HG03103 (cell line): Measurements from ENCODE around the gene RREB1.

Experiments
- ATAC-seq: cut with Tn5 transposase; IDR thresholded peaks from one replicate; pipeline ENCODE4 v1.9.1; 2021; ENCODE audit warnings: low read depth; ENCODE audit not compliant: unreplicated experiment

The RREB1 gene

DNA sequence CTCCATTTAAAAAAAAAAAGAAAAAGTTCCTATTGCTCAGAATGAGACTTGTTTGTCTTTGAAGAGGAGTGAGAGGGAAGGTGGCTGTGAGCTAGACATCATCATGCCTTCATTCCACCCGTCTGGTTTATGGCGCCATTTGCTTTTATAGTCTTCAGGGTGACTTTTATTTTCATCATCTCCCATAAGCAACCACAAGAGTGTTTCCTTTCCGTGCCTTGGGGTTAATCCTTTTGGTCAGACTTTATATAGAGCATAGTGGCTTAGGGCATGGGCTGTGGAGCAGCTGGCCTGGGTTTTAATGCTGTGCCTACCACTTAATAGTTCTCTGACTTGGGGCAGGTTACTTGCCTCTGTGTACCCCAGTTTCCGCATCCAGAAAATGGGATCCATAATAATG is 77.8 kb downstream of the RREB1 start:
- ATAC-seq: no peak

DNA sequence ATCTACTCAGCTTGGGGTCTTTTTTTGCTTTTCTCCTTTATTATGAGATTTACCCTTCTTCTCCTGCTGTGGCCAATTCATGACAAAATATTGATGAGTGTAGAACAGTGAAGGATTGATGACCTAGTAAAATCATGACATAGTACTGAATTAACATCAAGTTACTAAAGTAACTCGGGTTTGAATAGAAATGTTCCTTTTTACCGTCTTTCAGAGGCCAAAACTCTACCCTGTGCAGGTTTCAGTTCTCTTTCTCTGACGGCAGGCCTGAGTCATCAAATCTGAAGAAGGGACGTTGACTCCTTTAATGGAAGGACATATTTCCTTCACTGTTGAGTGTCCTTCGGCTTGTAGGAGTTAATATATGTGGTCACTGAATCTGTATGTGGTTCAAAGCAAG is 80.7 kb downstream of the RREB1 start:
- peak; percentile 91 for ATAC-seq

DNA sequence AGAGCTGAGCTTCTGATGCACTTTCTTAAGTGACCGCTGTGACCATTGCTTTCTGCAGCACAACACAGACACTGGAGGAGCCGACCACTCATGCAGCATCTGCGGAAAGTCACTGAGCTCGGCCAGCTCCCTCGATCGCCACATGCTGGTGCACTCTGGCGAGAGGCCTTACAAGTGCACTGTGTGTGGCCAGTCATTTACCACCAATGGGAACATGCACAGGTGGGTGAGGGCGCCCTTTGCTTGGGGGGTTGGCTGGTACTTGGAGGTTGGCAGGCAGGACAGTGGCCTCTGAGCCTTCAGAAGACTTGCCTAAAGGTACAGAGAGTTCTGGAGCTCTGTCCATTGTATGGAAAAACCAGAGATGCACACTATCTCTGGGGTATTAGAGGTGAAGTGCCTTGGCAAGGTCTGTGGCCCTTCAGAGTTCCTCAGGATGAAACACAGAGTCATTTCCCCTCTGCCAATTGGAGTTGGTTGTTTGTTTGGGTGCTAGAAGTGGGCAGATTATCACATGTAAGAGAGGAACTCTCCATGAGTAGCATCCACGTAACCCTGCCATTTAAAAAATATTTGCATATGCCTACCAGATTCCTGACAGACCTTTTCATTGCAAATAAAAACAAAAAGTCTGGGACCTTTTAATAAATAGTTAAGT is 81.5 kb downstream of the RREB1 start:
- no peak for ATAC-seq

DNA sequence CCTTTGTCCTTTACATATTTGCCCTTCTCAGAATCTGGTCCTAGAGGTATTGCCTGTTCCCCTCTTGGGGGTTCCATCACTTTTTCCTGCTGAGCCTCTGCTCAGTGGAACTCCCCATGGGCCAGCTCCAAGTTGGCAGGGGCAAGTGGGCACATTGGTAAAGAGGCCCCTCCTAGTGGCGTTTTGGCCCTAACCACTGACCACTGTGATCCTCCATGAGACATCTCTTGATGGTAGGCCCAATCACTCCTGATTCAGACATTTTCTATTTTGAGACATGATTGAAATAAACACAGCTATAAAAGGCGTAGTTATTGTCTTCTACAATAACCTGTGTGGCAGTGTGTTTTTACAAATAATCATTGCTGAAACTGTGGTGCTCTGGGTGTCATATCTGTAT is 83.0 kb downstream of the RREB1 start:
- ATAC-seq: no peak

DNA sequence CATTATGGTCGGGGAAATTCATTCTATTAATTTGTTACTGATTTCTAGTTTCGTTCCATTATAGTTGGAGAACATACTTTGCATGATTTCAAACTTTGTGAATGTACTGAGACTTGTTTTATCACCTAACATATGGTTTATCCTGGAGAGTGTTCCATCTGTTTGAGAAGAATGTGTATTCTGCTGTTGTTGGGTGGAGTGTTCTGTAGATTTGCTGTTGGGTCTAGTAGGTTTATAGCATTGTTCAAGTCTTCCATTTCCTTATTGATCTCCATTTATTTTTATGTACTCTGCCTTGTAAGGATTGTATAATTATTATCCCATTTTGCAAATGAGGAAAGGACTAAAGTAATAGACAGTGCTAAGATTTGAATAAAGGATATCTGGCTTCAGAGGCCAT is 85.4 kb downstream of the RREB1 start:
- no peak for ATAC-seq

DNA sequence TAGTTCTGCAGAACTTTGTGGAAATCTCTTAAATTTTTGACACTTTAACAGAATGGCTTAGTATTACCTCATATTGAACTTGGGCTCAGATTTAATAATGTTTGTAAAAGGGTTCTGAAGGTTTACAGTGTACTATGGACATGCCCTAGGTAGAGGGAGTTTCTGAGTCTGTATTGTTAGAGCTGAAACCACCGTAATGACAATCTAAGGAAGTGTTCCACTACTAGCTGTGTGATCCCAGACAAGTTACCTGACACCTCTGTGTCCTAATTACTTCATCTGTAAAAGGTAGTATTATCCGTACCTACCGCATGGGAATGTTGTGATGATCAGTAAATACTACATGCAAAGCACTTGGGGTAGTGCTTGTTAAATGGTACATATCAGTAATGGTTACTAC is 86.9 kb downstream of the RREB1 start:
- ATAC-seq: no peak

DNA sequence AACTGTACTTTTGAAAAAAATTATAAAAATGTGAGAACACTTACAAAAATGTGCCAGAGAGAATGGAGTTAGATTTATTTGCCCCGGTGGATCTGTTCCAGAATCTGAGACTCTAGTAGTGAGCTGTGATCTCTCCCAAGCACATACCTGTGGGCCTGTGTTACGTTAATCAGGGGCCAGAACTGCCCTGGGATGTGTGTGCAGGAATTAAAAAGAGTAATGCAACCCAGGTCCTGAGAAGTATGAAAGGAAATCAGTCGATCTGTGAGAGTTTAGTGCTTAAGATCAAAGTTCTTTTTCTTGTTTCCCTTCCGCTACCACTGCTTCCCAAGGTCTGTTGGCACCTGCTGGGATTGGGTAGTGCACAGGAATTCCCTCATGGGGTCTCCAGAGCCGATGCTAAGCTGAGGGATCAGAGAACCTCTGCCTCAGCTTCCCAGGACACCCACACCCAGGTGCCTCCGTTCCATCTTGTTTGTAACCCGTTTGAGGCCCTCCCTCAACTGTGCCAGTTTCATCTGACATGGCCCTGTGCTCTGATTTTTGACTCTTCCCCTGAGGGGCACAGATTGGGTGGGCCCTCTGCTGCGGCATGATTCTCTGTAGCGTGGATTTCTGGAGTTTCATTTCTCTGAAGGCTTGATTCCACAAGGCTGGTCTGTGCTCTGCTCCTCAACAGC is 87.7 kb downstream of the RREB1 start:
- no peak for ATAC-seq

DNA sequence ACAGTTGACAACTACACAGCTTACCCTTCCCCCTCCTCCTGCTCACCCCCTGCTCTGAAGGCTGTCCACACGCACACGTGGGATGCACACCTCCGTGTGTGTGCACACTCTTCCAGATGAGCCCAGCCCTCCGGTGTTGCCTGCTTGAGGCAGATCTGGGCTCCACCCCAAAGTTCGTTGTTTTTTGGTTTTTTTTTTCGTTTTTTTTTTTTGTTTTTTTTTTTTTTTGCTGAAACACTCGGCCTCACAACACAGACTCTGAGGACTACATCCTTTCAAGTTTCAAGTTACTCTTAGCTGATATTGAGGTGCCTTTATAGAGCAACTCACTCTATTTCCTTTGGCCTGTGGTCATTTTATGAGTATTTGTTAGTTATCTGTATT is 88.2 kb downstream of the RREB1 start:
- ATAC-seq: no peak

DNA sequence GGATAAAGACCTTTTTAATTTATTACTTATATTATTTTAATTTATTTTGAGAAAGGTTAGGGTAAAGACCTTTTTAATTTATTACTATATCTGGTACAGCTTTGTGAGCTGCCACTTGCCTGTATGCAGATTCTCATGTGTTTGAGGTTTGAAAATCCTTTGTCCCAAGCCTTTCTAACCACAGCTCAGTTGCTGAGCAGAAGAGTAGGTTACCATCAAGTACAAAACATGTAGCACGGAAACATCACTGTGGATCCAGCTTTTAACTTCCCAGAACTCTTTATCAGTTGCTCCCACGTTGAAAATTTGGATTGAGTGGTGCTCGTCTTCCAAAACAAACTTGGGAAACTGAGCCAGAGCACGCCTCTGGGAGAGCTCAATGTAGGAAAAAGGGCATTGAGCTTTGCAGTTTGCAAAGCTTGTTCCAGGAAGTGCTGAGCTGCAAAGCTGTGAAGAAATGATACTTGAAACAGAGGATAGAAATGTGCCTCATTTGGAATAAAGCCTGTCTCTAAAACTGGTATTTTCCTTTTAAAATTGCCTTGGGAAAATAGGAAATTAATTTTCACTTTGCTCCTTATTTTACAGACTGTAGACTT is 89.0 kb downstream of the RREB1 start:
- ATAC-seq: no peak

DNA sequence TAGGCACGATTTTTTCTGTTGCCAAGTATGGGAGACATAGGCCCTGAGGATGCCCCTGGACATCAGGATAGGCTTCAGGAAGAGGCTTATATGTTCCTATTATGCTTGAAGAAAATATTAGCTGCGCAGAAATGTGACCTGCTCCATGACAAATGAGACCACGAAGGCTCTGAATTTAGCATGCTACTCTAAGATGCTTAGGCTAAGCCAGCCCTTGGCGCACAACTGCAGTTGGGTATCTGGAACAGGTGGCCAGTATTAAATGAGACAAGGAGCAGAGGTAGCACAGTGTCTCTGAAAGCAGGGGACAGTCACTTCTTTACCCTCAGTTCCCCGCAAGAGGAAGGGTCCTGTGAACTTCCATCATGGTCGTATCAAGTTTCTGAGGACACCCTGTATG is 90.0 kb downstream of the RREB1 start:
- no peak for ATAC-seq

DNA sequence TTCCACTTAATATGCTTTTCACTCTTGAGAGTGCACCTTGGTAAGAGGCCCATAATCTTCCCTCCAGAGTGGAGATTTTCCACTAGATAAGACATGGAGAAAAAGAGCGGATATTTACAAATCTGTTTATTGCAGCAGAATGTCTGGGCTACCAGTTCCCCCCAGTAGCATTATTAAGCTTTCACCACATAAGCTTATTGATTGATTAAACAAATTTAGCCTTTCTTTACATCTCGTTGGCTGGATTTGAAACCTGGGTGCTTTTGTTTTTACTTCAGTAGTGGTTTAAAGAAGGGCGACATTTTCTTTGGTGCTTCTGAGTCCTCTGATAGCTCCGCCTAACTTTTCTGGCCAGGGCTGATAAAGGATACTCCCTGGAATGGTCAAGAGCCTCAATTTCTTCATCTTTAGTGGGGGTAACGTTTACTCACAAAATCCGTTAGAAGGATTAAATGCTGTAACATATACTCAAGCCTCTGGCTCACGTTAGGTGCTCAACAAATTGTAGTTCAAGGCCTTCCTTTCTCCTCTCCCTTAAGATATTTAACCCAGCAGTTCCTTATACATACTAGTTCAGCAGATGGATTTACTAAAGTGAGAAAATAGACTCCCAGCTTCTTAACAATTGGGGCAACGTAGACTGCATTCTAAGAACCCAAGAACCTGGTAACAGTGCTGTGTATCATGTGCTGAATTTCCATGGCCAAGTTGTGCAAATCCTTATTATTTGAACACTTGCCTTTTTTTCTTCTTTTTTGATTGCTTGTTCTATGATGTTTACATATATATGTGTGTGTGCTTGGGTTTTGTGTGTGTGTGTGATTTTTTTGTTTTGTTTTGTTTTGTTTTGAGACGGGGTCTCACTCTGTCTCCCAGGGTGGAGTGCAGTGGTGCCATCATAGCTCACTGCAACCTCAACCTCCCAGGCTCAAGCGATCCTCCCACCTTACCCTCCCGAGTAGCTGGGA is 91.4 kb downstream of the RREB1 start:
- no peak for ATAC-seq

DNA sequence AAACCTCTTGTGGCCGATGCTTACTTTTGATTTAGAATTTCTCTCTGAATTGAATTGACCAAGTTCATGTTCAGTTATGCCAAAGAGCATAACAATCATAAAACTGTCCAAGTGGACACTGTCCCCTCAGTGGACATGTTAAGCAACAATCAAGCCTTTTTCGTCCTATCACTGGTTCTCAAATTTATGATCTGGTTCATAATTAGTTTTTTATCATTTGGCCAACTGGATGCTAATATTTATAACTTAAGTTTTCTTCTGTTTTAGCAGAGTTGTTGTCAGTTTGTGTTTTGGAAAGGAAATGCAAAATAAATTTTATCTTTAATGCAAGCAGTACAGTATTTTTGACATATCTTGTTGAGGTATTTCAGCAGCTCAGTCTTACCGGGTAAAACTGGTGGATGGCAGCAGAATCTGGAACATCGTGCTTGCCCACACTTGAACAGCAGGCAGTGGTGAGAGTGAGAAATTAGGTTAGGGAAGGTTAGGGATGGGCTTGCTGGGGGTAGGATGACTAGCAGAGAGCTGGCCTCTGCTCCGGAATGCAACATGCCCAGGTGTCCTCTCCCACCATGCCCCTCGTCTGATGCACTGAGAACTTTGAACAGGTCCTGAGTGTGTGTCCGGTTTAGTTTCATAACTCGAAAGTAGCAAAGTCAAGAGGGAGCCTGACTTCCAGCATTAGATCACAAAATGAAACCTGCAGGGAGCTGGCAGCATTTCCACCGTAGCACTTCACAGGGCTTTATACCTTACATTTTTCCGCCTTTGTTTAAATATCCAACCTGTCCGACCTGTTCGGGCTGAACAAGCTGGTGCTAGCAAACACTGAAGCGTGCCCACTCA is 93.1 kb downstream of the RREB1 start:
- ATAC-seq: no peak

DNA sequence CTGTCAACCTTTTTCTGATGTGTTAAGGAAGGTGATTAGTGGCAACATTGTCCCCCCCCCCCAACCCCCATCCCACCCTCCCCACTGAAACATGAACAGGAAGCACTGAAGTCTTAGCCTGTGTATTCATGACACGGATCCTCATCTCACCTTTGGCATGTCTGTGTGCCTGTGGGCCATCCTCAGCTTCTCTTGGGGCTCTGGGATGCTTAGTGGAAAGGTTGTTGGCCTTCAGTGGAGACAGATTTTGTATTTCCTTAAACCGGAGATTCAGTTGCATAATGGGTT is 93.6 kb downstream of the RREB1 start:
- no peak for ATAC-seq

DNA sequence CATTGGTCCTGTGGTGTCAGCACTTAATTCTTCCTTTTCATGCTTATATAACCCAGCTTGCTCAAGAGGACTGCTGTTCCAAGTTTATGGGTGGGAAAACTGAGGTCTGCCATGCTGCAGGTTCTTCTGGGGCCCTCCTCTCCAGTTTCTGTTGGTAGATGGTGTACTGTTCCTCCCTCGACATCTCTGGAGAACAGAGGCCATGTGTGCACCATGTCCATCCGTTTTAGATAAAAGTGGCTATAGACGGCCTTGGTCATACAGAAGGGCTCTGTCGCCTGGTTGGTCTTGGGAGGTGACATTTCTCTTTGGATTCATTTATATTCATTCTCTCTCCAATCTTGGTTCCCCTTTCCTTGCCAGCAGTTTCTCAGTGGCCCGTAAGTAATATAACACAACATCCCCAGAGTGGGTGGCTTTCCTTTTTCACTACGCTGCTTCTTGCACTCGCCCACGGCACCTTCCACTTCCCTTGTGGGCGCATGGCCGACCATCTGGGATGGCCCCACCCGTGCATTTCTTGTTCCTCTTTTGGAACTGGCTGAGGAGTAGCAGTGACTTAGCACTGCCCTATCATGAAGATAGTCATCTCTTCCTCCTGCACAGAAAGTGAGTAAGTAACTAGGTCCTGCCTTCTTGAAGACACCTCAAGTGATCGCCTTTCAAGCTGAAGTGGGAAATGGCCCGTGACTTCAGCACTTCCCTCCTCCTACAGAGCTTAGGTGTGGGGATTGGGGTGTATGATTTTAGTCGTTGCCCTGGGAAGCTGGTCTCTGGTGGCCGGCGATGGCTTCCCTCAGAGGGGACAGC is 94.2 kb downstream of the RREB1 start:
- ATAC-seq: peak; percentile 96

DNA sequence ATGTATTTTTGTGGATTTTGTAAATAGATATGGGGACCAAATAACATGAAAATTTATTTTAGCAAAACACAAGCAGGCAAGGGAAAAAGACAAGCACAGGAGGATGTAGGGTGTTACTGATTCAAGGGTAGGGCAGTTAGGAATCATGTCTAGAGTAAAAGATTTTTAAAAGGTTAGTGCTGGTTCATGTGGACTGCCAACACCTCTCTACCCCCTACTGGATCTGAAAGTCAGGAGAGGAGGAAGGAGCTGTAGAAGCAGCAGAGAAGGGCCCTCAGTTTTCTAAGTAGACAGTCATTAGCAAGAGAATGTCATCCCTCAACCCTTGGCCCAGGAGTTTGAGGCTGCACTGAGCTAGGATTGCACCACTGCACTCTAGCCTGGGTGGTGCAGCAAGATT is 95.2 kb downstream of the RREB1 start:
- ATAC-seq: no peak

DNA sequence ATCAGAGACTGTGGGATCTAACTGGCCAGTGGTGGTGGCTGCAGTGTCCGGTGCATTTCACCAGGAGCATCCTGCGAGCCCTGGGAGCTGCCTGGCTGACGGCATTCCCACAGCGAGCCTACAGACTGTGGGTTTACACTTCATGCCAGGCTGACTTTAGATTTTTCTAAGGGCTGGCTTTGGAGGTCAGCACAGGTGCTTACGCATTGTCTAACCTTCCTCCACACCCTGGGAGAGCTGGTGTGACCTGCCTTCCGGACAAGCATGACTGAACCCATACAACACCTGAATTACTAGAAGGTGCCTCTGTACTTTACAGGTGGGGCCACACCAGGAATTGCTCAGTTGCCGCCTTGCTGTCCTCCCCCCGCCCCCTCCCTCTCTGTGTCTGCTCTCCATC is 96.2 kb downstream of the RREB1 start:
- no peak for ATAC-seq

DNA sequence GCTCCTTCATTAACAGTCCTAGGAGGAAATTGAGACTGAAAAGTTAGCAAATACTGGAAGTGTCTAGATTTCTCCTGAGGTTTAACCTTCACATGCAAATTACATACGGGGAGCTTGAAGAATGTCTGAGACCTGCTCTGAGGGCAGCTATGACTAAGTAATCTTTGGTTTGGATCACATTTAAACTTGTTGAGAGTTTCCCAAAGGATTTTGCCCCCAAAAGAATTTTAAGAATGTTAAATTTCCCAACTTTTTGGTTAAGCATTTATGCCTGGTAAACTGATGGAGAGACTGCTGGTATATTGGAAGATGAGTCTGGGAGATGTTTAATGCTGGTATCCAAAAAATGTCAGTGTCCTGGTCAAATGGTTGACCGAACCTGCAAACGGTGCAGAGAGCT is 97.0 kb downstream of the RREB1 start:
- ATAC-seq: no peak

DNA sequence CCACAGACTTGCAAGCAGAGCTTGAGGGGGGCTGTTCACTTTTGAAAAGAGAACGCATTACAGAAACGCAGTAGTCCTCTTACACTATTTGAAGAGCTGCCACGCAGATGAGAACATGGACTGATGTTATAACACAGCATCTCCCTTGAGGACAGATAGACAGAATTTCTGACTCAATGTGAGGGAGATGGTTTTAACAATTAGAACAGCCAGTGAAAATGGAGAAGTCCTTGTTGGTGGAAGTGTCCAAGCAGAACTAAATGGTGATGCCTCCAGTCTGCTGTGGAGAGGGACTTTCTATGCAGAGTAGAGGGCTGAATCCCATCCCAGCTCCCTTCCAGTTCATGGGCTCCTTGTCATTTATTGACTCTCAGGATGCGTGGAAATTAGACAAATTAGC is 100.0 kb downstream of the RREB1 start:
- no peak for ATAC-seq

DNA sequence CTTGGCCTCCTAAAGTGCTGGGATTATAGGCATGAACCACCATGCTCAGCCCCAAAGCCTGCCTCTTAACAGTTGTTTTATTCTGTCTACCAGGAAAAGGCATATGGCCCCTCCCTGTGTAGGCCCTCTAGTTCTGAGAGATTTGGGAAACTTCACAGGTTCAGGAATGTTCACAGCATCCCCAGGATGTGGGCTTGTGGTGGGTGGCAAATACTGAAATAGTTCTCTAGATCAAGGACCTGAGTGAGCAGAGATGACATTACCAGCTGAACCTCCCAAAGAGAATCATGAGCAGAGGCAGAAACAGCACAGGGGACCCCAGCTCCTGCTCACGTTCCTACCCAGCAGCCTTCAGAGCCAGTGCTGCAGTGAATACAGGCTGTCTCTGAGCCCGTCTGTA is 105.7 kb downstream of the RREB1 start:
- ATAC-seq: no peak

DNA sequence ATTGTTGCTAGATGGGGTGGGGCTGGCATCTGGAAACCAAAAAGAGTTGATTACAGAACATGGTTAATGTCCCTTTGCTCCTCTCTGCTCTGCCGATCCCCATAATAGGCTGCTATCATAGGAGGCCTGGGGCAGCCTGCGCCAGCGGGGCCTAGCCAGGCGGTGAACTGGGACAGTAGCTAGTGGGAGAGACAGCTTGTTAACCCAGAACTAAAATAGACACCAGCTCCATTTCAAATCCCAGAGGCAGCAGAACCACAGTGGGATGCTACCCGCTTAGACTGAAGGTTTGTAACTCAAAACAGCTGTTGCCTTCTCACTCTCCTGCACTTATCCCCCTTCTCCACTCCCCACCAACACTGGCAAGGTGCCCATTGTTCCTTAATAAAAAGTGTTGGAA is 106.7 kb downstream of the RREB1 start:
- ATAC-seq: no peak
